ENCODE data around the gene SDHC. TPM values are rescaled to one million over a fixed set of nuclear protein-coding genes. Genes with fewer than 3 reads are reported as not detected.

The SDHC gene
- total and polyA plus RNA-seq, 2 of the 8 experiments (the other 6 are each of a cell fraction or from before 2014, with no cell fraction given) = 224 to 305 TPM

DNA sequence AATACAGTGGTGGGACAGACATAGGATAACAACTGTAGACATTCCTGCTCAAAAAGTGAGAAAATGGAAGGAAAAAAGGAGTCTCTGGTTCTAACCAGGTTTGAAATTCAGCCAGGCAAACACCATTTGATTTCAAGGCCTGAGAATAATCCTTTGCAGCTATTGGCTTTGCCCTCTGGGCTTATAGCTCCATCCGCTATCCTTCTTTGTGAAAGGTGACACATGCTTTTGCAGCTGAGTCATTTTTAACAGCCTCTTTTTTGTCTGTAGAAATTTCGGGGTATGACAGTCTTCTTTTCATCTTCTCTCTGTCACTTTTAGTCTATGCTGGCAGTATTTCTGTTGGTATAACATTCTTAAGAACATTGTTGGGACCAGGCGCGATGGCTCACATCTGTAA, 16.2 kb downstream of the SDHC start:
- Histone ChIP-seq H2AFZ (ENCODE audit: low read length) (no peak overlapping the region), H3K14ac (ENCODE audit: insufficient read length) (no peak overlapping the region), H3K79me2 (ENCODE audit: control insufficient read depth in 1 of 2, insufficient read depth in 2 of 2, low read length in 2 of 2) (no peaks in the 10 kb centered on the region), H3K4me3 (ENCODE audit: extremely low read depth in 1 of 4, insufficient read depth in 2 of 4, low read depth in 3 of 4, low read length in 4 of 4) (no peak overlapping the region), H2BK20ac (ENCODE audit: low read length) (no peak overlapping the region), H4K8ac (ENCODE audit: extremely low read depth, insufficient read depth, low read length) (no peak overlapping the region), H3K4me2 (ENCODE audit: insufficient read depth in 1 of 2, low read depth in 2 of 2, low read length in 2 of 2) (no peak overlapping the region), H4K20me1 (replicated peaks in 1 of 2; ENCODE audit: control insufficient read depth in 1 of 2, insufficient read depth in 2 of 2, low read length in 2 of 2) (no peaks in the 10 kb centered on the region), H2BK12ac (ENCODE audit: low read depth, low read length) (no peak overlapping the region), H2BK120ac (replicated peaks; ENCODE audit: low read depth, low read length) (no peak overlapping the region), H3K9me3 (ENCODE audit: insufficient read depth in 2 of 2, low read depth in 1 of 2, low read length in 1 of 2) (no peaks in the 10 kb centered on the region), H3K9ac (replicated peaks in 1 of 4; ENCODE audit: extremely low read depth in 1 of 4, low read depth in 3 of 4, low read length in 3 of 4) (no peak overlapping the region), H3K79me1 (ENCODE audit: low read depth, low read length) (no peaks in the 10 kb centered on the region), H3K27ac (ENCODE audit: low read depth, low read length) (no peak overlapping the region), H3K23me2 (ENCODE audit: low read depth, low read length) (no peaks in the 10 kb centered on the region), H3K36me3 (ENCODE audit: control insufficient read depth in 2 of 4, insufficient read depth in 4 of 4, low read length in 3 of 4) (peaks cover 2 to 57% (median 18%) of the 10 kb centered on the region in 4 experiments; a peak in 6 of 8 replicates), H3K56ac (replicated peaks; ENCODE audit: insufficient read length, low read depth, low read length) (no peak overlapping the region), H2BK15ac (ENCODE audit: low read length) (no peak overlapping the region), H4K5ac (ENCODE audit: insufficient read length, low read depth, low read length) (no peak overlapping the region), H2BK5ac (ENCODE audit: low read depth, low read length) (no peak overlapping the region), H3K27me3 (replicated peaks in 1 of 4; ENCODE audit: control insufficient read depth in 3 of 4, extremely low read depth in 1 of 4, insufficient read depth in 3 of 4, low read length in 3 of 4) (no peaks in the 10 kb centered on the region), H3K4me1 (replicated peaks in 1 of 4; ENCODE audit: control insufficient read depth in 3 of 4, insufficient read depth in 4 of 4, low read length in 3 of 4) (no peaks in the 10 kb centered on the region), H3K4ac (replicated peaks; ENCODE audit: insufficient read length, low read depth, low read length) (no peak overlapping the region), H3K23ac (ENCODE audit: insufficient read length) (no peak overlapping the region), H3K18ac (ENCODE audit: extremely low read depth, low read length) (no peak overlapping the region), H4K91ac (replicated peaks; ENCODE audit: insufficient read length, low read length) (no peak overlapping the region), H2AK5ac (ENCODE audit: low read depth, low read length) (no peak overlapping the region)
- DNase-seq (ENCODE audit: low read depth in 1 of 2, low spot score in 2 of 2) = no peak
- ChIA-PET CTCF (ENCODE audit: partially characterized antibody) (interaction anchor here (0.6 to 0.9 kb wide), 2 partner anchors 9 to 44 kb away, joined by 3 read pairs; no protein-coding TSS in a partner anchor), POLR2A (ENCODE audit: partially characterized antibody) (interaction anchor here (0.8 to 1.1 kb wide), 2 partner anchors 11 to 16 kb away, joined by 3 to 4 read pairs; partner anchors contain the start of gene SDHC)
- WGBS, 2 experiments (ENCODE audit: extremely low coverage in 1 of 2, insufficient coverage in 1 of 2, insufficient read length in 1 of 2, insufficient replicate concordance in 2 of 2, low coverage in 1 of 2, low lambda C conversion rate in 2 of 2, missing lambda C conversion rate in 1 of 2) = 87% methylated on average over 4 of the region's 4 CpGs; no CpG with 5 or more reads in 1 of the 2 experiments
- no peak for FAIRE-seq
- TF ChIP-seq POLR2AphosphoS5 (IDR thresholded peaks at IDR 0.05; ENCODE audit: low read depth, low read length) (no peak), SAP30 (IDR thresholded peaks at IDR 0.05; ENCODE audit: insufficient read depth, insufficient replicate concordance, low read length) (no peak), TBP (IDR thresholded peaks at IDR 0.05; ENCODE audit: low read depth, low read length) (no peak), GABPA (IDR thresholded peaks at IDR 0.05; ENCODE audit: borderline replicate concordance, insufficient read depth, low read length) (no peak), RFX5 (IDR thresholded peaks at IDR 0.05; ENCODE audit: borderline replicate concordance, low read depth, low read length) (no peak), EGR1 (IDR thresholded peaks at IDR 0.05; ENCODE audit: borderline replicate concordance, low read depth, low read length) (no peak), CTBP2 (IDR thresholded peaks at IDR 0.05; ENCODE audit: borderline replicate concordance, insufficient read depth, insufficient read length, low read length) (no peak), EZH2 (IDR thresholded peaks at IDR 0.05; ENCODE audit: low read depth, low read length, severe bottlenecking) (no peak)
- TF ChIP-seq, protein P1, sequence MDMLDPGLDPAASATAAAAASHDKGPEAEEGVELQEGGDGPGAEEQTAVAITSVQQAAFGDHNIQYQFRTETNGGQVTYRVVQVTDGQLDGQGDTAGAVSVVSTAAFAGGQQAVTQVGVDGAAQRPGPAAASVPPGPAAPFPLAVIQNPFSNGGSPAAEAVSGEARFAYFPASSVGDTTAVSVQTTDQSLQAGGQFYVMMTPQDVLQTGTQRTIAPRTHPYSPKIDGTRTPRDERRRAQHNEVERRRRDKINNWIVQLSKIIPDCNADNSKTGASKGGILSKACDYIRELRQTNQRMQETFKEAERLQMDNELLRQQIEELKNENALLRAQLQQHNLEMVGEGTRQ (IDR thresholded peaks at IDR 0.05; ENCODE audit: low read length) = no peak

Data from H1 (cell line).